Loucy (cell line): ENCODE measurements around the gene TANGO6.

Experiments used
- EZH2phosphoT487 ChIP-seq: fragments of 200-600 bp; IDR thresholded peaks from 2 replicates; pipeline ENCODE4 v1.6.1; 2018; ENCODE audit warnings: antibody characterized with exemption, mild to moderate bottlenecking, moderate library complexity, borderline replicate concordance
- TF ChIP-seq, protein P1 (sequence below): fragments of 200-600 bp; sonication (generic); conservative IDR thresholded peaks from 2 replicates; pipeline ENCODE4 v1.5.1; 2014; ENCODE audit warnings: mild to moderate bottlenecking, antibody characterized with exemption, low read length

DNA sequence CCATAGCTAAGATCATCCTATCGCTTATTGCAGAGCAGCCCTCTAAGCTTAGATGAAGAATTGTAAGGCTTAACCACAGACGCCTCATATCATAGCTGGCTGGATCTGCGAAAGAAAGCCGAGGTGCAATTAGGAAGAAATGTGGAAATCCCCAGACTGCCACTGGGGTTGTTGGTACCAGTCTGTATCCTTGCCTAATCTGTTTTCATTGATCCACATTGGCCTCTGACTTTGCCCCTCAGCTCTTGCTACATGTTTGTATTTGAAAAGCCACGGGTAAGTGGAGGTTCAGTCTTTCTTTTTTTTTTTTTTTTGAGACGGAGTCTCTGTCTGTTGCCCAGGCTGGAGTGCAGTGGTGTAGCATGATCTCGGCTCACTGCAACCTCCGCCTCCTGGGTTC is 48.9 kb downstream of the TANGO6 start:
- TF ChIP-seq, protein P1, sequence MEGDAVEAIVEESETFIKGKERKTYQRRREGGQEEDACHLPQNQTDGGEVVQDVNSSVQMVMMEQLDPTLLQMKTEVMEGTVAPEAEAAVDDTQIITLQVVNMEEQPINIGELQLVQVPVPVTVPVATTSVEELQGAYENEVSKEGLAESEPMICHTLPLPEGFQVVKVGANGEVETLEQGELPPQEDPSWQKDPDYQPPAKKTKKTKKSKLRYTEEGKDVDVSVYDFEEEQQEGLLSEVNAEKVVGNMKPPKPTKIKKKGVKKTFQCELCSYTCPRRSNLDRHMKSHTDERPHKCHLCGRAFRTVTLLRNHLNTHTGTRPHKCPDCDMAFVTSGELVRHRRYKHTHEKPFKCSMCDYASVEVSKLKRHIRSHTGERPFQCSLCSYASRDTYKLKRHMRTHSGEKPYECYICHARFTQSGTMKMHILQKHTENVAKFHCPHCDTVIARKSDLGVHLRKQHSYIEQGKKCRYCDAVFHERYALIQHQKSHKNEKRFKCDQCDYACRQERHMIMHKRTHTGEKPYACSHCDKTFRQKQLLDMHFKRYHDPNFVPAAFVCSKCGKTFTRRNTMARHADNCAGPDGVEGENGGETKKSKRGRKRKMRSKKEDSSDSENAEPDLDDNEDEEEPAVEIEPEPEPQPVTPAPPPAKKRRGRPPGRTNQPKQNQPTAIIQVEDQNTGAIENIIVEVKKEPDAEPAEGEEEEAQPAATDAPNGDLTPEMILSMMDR = no peak
- TF ChIP-seq EZH2phosphoT487 = no peak
